Thyroid gland (tissue), 4 donors: ENCODE data around the gene ADRA2B.
"Not testable (repeated sequence)": the region's sequence is repeated elsewhere in the genome, so short reads cannot be mapped to it uniquely, and the experiment has no call there.

Source experiments
- POLR2A ChIP-seq, 2 donors: fragments of 450-650 bp; IDR thresholded peaks; one replicate each; pipeline ENCODE4 v1.6.1; 2017; ENCODE audit warnings: antibody characterized with exemption in 2 of 2, mild to moderate bottlenecking in 2 of 2, moderate library complexity in 1 of 2
- TF ChIP-seq, protein P1 (sequence below), 6 experiments: fragments of 200-600 bp in 3 of 6; fragments of 450-650 bp in 3 of 6; sonication (generic) in 3 of 6; IDR thresholded peaks; one replicate each; pipeline ENCODE4 v1.5.1; 2016 to 2019; ENCODE audit warnings: antibody characterized with exemption in 6 of 6, mild to moderate bottlenecking in 2 of 6, inconsistent platforms in 1 of 6, moderate library complexity in 1 of 6

DNA sequence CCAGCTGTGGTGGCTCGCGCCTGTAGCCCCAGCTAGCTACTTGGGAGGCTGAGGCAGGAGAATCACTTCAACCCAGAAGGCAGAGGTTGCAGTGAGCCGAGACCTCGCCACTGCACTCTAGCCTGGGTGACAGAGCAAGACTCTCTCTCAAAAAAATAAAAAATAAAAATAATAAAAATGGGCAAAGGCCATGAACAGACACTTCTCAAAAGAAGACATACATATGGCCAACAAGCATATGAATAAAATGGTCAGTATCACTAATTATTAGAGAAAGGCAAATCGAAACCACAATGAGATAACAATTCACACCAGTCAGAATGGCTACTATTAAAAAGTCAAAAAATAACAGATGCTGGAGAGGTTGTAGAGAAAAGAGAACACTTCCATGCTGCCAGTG is 44.0 kb upstream of the ADRA2B start:
- TF ChIP-seq, protein P1, sequence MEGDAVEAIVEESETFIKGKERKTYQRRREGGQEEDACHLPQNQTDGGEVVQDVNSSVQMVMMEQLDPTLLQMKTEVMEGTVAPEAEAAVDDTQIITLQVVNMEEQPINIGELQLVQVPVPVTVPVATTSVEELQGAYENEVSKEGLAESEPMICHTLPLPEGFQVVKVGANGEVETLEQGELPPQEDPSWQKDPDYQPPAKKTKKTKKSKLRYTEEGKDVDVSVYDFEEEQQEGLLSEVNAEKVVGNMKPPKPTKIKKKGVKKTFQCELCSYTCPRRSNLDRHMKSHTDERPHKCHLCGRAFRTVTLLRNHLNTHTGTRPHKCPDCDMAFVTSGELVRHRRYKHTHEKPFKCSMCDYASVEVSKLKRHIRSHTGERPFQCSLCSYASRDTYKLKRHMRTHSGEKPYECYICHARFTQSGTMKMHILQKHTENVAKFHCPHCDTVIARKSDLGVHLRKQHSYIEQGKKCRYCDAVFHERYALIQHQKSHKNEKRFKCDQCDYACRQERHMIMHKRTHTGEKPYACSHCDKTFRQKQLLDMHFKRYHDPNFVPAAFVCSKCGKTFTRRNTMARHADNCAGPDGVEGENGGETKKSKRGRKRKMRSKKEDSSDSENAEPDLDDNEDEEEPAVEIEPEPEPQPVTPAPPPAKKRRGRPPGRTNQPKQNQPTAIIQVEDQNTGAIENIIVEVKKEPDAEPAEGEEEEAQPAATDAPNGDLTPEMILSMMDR (IDR thresholded peaks at IDR 0.05) = not testable (repeated sequence)
- TF ChIP-seq POLR2A (IDR thresholded peaks at IDR 0.05) = not testable (repeated sequence)
